ENCODE measurements around the gene CSNK1G3. TPM values are rescaled to one million over a fixed set of nuclear protein-coding genes. Genes with fewer than 3 reads are reported as not detected.

CSNK1G3 gene
- total RNA-seq, 1 experiment from 2014 or later: 40.8 TPM

DNA sequence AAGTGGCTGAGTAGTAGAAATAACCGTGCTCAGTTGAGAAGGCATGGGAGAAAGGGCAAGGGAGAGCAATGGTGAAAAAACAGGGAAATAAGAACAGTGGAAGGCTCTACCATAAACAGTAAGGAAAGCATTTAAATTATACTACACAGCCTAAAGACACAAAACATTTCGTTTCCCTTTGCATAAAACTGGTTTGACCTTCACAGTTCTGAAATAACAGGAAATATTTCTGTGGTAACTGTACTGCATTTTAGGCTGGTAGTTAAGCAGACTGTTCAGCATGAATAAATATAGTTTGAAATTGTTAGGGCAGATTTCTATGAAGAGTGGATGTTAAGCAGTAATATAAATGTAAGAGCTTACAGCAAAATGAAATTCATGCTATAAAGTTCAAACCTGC lies 147.5 kb downstream of the CSNK1G3 start:
- Histone ChIP-seq H3K9me3 (ENCODE audit: control insufficient read depth, insufficient read depth, low read depth, low read length) (peaks cover 10% of the 10 kb centered on the region; the same call in 1 of the 2 replicates), H3K27ac (ENCODE audit: low read length) (no peak overlapping the region), H3K4me1 (ENCODE audit: control insufficient read depth, insufficient read depth, low read length) (no peaks in the 10 kb centered on the region), H3K27me3 (ENCODE audit: control insufficient read depth, insufficient read depth, low read length) (no peaks in the 10 kb centered on the region), H3K36me3 (ENCODE audit: control insufficient read depth, insufficient read depth, low read length) (no peaks in the 10 kb centered on the region), H3K4me3 (ENCODE audit: low read depth in 2 of 2, low read length in 2 of 2) (no peak overlapping the region)
- in situ Hi-C loops (cut with HindIII; ENCODE audit: low pct_unique_long_range_greater_than_20kb, low sequenced_read_pairs) (no loop called here), intact Hi-C loops (cut with micrococcal nuclease; ENCODE audit: unreplicated experiment) (no loop called here)
- ChIA-PET CTCF (no interaction called here), POLR2A (no interaction called here)
- no peak for TF ChIP-seq TCF7L2 (IDR thresholded peaks at IDR 0.05; ENCODE audit: low read depth, low read length)
- TF ChIP-seq, protein P1, sequence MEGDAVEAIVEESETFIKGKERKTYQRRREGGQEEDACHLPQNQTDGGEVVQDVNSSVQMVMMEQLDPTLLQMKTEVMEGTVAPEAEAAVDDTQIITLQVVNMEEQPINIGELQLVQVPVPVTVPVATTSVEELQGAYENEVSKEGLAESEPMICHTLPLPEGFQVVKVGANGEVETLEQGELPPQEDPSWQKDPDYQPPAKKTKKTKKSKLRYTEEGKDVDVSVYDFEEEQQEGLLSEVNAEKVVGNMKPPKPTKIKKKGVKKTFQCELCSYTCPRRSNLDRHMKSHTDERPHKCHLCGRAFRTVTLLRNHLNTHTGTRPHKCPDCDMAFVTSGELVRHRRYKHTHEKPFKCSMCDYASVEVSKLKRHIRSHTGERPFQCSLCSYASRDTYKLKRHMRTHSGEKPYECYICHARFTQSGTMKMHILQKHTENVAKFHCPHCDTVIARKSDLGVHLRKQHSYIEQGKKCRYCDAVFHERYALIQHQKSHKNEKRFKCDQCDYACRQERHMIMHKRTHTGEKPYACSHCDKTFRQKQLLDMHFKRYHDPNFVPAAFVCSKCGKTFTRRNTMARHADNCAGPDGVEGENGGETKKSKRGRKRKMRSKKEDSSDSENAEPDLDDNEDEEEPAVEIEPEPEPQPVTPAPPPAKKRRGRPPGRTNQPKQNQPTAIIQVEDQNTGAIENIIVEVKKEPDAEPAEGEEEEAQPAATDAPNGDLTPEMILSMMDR (IDR thresholded peaks at IDR 0.05): no peak
- TF ChIP-seq SIN3A (IDR thresholded peaks at IDR 0.05; ENCODE audit: borderline replicate concordance, insufficient read depth, low read depth, low read length): no peak
- TF ChIP-seq REST (IDR thresholded peaks at IDR 0.05; ENCODE audit: insufficient read depth in 1 of 2, low read depth in 2 of 2, low read length in 1 of 2): no peak
- TF ChIP-seq POLR2AphosphoS5 (IDR thresholded peaks at IDR 0.05; ENCODE audit: low read depth, low read length): no peak
- no peak for DNase-seq (ENCODE audit: low read depth, low spot score)
- no peak for ATAC-seq
- no TSS peak for BruUV-seq (replicated peaks)

DNA sequence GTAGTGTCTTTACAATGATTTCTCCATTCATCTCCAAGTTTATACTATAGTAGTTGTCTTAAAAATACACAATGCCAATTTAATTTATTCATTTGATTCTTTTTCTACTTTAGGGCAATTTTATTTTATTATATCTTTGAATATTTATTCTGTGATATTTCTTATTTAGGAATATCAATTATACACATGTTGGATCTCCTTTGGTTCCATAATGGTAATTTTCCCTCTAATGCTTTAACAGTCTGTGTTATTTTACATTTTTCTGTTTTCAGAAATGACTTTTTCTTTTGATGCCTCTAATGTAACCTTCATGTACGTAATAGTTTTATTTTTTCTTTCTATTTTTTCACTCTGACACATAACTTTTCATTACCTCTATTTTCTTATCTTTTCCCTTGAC lies 153.0 kb downstream of the CSNK1G3 start:
- peaks cover 14% of the 10 kb centered on the region; the same call in 1 of the 2 replicates for H3K9me3 ChIP-seq (ENCODE audit: control insufficient read depth, insufficient read depth, low read depth, low read length)
- no peaks in the 10 kb centered on the region for H3K4me1 ChIP-seq (ENCODE audit: control insufficient read depth, insufficient read depth, low read length)
- ATAC-seq (no peak), DNase-seq (ENCODE audit: low read depth, low spot score) (no peak)
- in situ Hi-C loops (cut with HindIII; ENCODE audit: low pct_unique_long_range_greater_than_20kb, low sequenced_read_pairs): no loop called here
- intact Hi-C loops (cut with micrococcal nuclease; ENCODE audit: unreplicated experiment): no loop called here
- H3K4me3 ChIP-seq (ENCODE audit: low read depth in 2 of 2, low read length in 2 of 2): no peak overlapping the region
- TF ChIP-seq, protein P1 (IDR thresholded peaks at IDR 0.05): no peak
- no peak for TF ChIP-seq SIN3A (IDR thresholded peaks at IDR 0.05; ENCODE audit: borderline replicate concordance, insufficient read depth, low read depth, low read length)
- TF ChIP-seq TCF7L2 (IDR thresholded peaks at IDR 0.05; ENCODE audit: low read depth, low read length): no peak
- TF ChIP-seq POLR2AphosphoS5 (IDR thresholded peaks at IDR 0.05; ENCODE audit: low read depth, low read length): no peak
- no peak for TF ChIP-seq REST (IDR thresholded peaks at IDR 0.05; ENCODE audit: insufficient read depth in 1 of 2, low read depth in 2 of 2, low read length in 1 of 2)
- H3K36me3 ChIP-seq (ENCODE audit: control insufficient read depth, insufficient read depth, low read length): no peaks in the 10 kb centered on the region
- H3K27ac ChIP-seq (ENCODE audit: low read length): no peak overlapping the region
- BruUV-seq (replicated peaks): no TSS peak
- no peaks in the 10 kb centered on the region for H3K27me3 ChIP-seq (ENCODE audit: control insufficient read depth, insufficient read depth, low read length)
- ChIA-PET CTCF (no interaction called here), POLR2A (no interaction called here)

Data from Panc1 (cell line).